GM18519 (cell line): ENCODE results near the gene MAST2.
"Not testable (repeated sequence)": the region's sequence is repeated elsewhere in the genome, so short reads cannot be mapped to it uniquely, and the experiment has no call there.

ENCODE experiments used
- ATAC-seq: cut with Tn5 transposase; IDR thresholded peaks from one replicate; pipeline ENCODE4 v1.9.1; 2021; ENCODE audit warnings: mild to moderate bottlenecking, moderate library complexity; ENCODE audit not compliant: unreplicated experiment, low FRiP score

The MAST2 gene

DNA sequence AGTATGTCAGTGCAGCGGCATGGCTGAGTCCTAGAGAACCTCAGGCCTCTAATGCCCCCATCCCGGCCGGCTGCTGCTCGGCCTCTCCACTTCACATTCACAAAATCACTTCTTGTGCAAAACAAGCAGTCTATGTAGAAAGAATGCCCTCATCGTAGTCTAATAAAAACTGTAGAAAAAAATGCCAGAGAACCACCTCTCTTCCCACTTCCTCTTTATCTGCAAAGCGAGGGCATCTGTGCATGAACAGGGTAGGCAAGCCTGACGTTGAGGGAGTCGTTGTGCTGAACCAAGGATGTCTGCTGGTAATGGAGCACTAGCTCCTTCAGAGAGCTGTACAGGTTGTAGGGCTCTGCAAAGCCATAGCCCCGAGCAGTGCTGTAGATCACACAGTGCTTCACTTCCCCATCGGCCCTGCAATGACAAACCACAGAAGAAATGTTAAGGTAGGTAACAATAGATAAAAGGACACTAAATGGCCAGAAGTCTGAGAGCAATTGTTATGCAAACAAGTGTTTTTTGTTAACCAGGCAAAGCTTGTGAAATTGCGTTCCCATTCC lies 240.1 kb downstream of the MAST2 start:
- peak; percentile 88 for ATAC-seq

DNA sequence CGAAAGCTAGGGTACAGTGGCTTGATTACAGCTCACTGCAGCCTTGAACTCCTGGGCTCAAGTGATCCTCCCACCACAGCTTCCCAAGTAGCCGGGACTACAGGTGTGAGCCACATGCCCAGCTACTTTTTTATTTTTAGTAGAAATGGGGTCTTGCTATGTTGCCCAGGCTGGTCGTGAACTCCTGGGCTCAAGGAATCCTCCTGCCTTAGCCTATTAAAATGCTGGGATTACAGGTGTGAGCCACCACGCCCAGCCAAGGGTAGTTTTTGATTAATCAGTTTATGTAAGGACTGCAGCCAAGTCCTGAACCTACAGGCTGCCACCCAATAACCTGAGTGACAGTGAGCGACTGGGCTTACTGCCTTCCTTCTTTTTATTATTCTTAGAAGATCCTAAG lies 240.7 kb downstream of the MAST2 start:
- ATAC-seq: no peak

DNA sequence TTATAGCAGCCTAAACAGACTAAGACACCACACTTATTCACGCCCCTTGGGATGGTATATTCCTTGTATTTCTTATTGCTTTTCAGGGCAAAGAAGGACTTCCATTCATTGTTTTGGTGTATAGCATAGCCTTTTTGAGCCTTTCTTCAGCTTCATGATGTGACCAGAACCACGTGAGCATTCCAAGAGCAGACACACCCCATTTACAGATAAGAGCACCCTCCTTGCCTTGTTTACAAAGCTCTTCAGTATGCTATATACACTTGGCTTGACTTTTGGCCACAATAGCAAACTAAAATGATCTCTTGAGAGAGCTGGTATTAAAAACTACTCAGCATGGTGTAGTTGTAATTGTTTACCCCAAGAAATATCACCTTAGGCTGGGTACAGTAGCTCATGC lies 250.3 kb downstream of the MAST2 start:
- ATAC-seq: no peak

DNA sequence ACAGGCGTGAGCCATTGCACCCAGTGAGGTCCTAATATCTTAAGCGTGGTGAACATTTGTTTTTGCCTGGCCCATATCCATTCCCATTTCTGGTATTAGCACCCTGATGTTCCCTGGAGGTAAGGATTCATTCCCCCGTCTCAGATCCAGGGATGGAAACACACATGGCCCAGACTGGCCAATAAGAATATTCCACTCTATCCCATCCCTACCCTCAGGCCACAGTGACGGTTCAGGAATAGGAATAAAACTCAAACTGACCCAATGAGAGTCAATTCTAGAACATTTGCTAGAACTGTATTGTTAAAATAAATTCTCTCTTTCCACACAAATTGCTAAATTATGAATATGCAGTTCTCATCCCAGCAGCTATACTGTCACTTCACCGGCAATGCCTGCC lies 252.9 kb downstream of the MAST2 start:
- ATAC-seq: no peak

DNA sequence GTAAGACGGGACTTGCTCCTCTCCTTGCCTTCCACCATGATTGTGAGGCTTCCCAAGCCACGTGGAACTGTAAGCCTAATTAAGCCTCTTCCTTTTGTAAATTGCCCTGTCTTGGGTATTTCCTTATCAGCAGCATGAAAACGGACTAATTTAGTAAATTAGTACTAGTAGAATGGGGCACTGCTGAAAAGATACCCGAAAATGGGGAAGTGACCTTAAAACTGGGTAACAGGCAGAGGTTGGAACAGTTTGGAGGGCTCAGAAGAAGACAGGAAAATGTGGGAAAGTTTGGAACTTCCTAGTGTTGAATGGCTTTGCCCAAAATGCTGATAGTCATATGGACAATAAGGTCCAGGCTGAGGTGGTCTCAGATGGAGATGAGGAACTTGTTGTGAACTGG lies 253.8 kb downstream of the MAST2 start:
- ATAC-seq: not testable (repeated sequence)

DNA sequence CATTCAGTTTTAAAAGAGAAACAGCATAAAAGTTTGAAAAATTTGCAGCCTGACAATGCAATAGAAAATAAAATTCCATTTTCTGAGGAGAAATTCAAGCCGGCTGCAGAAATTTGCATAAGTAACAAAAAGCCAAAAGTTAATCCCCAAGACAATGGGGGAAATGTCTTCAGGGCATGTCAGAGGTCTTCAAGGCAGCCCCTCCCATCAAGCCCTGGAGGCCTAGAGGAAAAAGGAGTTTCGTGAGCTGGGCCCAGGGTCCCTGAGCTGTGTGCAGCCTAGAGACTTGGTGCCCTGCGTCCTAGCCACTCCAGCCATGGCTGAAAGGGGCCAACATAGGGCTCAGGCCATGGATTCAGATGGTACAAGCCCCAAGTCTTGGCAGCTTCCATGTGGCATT lies 254.4 kb downstream of the MAST2 start:
- ATAC-seq: no peak

DNA sequence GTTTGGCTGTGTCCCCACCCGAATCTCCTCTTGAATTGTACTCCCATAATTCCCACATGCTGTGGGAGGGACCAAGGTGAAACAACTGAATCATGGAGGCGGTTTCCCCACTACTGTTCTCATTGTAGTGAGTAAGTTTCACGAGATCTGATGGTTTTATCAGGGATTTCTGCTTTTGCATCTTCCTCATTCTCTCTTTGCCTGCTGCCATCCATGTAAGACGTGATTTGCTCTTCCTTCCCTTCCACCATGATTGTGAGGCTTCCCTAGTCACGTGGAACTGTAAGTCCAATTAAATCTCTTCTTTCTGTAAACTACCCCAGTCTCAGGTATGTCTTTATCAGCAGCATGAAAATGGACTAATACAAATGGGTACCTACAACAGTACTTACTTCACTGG lies 255.5 kb downstream of the MAST2 start:
- no peak for ATAC-seq

DNA sequence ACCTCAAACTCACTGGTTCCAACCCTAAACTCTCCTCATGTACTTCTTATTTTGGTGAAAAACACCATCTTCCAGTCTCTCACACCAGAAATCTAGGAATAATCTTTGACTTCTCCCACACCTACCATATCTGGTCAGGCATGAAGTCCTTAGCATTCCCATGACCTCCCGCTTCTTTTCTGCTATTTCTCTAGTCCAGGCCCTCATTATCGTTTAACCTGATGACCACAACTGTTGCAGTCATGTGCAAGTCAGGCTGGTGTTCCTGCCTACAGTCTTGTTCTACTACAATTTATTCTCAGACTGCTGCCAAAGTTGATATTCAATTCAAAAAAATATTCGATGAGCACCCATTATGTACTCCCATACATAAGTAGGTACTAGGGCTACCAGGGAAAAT lies 257.7 kb downstream of the MAST2 start:
- no peak for ATAC-seq

DNA sequence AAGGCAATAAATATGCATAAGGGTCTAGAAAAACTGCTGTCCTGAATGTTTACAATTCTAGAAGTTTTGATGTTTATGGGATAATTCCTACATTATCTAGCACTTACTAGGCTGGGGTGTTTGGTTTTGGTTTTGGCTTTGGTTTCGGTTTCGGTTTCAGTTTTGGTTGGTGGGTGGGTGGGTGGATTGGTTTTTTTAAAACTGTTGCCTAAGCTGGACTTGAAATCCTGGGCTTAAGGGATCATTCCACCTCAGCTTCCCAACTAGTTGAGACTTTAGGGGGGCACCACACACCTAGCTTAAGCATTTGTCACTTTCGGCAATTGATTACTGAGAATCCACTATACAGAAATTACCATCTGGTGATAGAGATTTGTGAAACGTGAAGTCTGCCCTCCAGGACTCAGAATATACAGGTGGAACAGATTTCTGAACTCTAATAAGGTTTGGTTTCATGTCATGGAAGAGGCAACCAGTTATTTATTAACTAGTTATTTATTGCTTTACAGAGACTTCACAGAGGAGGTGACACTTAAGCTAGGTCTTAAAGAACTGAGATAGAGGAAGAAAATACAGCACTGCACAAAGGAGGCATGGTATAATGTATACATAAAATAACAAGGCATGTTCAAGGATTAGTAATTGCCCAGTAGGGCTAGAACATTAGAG lies 259.4 kb downstream of the MAST2 start:
- ATAC-seq: no peak

DNA sequence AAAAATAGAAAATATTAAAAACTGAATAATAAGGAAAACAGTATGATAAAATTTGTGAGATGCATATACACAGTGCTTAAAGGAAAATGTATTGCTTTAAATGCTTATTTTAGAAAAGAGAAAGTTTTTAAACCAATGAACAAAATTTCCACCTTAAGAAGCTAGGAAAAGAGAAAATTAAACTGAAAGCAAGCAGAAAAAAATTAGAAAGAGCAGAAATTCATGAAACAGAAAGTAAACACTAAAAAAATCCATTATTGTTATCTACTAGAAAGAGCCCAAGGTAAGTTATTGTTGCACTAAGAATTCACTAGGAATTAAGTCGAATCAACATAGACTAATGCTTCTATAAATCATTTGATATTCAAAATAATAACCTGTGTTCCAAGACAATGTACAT lies 261.3 kb downstream of the MAST2 start:
- no peak for ATAC-seq

DNA sequence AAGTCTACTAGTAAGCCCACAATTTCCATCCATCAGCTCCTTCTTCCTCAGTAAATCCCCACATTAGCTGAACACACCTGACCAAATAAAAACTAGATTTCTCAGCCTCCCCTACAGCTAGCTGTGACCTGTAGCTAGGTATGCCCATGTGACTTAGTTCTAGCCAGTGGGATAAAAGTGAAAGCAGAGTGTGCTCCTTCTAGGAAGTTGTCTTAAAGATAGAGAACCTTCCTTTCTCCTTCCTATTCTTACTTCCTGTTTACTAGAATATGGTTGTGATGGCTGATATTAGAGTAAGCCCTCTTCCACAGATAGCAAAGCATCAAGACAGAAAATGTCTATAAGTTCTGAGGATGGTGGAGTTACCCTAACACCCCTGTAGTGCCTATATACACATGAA lies 262.0 kb downstream of the MAST2 start:
- ATAC-seq: no peak

DNA sequence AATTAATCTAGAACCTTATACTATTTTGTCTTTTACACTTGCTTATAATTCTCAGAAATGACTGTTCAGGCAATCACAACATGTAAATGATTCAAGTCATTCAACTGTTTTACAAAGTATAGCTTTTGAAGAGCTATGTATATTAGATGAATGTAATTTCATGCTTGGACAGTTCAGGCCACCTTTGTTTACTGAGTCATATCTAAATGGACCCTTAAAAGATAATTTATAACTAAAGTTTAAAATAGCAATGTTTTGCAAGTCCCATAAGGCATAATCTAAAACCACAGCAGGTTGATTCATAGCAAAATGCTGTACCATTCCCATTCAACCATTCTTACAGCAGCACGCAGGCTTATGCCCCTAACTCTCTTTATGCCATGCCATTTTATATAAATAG lies 264.2 kb downstream of the MAST2 start:
- ATAC-seq: no peak

DNA sequence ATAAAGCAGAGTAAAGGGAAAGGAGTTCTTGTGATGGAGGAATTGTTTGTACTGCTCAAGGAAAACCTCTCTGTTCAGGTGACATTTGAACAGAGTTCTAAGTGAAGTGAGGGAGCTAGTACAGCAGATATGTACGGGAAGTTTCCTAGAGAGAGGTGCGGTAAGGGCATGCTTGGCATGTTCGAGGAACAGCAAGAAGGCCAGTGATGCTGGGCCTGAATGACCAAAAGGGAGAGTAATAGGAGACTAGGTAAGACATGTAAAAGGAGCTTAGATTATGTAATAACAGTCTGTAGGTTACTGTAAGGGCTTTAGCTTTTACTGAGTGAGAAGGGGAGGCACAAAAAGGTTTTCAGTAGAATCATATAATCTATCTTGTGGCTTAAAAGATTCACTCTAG lies 265.1 kb downstream of the MAST2 start:
- ATAC-seq: no peak

DNA sequence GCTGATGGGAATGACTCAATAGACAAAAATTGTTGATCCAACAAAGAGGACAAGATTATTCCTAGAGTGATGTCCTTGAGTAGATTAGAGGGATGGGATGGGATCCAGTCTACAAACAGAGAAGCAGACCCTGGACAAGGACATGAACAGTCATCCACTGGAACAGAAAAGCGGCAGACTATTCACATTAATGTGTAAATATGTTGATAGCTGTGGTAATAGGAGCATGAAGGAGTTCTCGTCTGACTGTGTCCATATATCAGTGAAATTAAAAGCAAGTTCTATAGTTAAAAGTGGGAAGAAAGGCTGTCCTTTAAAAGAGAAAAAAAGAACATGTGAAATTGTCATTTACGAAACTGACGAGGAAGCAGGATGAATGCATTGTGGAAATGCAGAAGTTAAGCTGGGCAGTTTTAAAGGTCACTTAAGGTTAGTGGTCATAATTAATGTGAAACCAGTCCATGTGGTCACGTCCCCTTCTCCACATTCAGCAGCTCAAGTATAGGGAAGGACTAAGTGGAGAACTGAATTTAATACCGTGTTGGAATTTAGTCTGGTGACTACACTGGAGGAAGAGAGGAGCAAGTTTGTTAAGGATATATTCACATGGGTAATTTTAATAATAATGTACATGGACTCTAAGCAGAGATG lies 266.9 kb downstream of the MAST2 start:
- no peak for ATAC-seq

DNA sequence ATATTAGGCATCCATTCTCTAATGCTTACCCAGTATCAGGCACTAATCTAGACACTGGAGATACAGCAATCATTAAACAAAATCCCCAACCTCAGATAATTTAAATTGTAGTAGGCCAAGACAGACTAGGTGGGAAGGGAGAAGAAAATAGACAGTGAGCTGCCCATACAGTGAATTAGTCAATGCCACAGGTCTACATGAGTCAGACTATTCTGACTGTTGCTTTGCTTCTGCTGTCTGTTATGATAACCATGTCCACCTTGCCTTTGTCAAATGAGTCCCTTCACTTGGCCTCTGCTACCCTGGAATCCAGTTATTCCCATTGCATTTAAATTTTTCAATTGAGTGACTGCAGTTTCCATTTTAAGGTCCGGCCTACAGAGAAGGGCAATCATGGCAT lies 269.6 kb downstream of the MAST2 start:
- ATAC-seq: no peak

DNA sequence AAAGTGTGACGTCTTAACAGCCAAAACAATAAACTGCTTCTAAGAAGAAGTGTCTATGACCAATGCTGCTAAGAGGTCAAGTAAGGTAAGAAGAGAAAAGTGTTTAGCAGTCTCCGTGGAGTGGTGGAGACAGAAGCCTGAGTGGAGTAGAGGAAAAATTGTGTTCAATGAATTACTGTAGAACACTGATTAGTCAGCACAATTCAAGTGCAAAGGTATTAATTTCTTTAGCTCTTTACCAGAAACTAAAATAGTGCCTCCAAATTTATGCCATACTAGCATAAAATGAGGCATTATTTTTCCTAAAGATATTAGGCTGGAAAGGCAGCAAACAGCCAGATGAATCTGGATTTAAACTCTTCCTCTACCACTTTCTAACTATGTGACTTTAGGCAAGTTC lies 272.9 kb downstream of the MAST2 start:
- no peak for ATAC-seq

DNA sequence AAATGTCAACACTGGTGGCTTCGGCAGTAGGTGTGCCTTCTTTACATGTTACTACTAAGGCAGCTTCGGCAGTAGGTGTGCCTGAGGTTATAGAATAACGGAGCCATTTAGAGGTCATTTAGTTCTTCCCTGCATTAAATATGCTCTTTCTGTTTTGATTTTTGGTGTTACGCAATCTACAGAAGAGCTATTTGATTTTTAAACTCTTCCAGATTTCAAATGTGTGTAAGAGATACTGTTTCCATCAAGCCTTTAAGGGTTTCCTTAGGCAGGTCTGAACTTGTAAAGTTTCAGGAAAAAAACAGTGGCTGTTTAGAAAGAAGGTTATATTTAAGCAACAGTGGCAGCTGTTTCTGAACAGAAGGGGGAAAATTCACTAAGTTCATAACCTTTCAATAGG lies 274.2 kb downstream of the MAST2 start:
- ATAC-seq: no peak

DNA sequence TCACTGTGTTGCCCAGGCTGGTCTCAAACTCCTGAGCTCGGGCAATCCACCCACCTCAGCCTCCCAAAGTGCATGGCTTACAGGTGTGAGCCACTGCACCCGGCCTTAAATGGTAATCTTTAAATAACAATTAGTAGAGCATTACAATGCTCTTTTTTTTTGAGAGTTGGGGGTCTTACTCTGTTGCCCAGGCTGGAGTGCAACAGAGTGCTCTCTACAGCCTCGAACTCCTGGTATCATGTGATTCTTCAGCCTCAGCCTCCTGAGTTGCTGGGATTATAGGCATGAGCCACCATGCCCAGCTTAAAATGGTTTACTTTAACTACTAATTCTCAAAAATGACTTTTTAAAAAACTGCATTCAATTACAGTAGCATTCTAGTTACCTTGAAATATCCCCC lies 276.8 kb downstream of the MAST2 start:
- ATAC-seq: no peak

DNA sequence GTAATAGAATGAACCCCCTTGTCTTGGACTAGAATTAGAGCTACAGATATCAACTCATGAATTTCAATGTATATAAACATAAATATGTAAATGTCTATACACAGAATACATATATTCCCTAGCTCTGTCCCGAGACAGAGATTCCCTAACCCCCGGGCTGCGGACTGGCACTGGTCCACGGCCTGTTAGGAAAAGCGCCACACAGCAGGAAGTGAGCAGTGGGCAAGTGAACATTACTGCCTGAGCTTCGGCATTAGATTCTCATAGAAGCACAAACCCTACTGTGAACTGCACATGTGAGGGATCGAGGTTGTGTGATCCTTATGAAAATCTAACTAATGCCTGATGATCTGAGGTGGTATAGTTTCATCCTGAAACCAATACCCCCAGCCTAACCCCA lies 277.8 kb downstream of the MAST2 start:
- ATAC-seq: no peak

DNA sequence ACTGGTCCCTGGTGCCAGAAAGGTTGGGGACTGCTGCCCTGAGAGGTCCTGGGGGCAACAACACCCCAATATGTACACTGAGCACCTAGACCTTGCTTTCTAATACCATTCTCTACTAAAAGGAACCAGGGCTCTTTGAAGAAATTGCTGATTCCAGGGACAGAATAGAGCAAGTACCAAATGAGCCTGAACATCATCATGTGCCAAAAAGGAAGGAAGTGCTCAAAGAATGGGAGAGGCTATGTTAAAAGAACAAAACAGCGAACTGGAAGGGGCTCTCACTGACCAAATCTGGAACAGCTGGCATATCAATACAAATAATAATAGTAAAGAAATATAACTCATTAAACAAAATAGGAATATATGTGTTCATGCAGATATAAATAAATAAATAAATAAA lies 278.2 kb downstream of the MAST2 start:
- ATAC-seq: no peak

DNA sequence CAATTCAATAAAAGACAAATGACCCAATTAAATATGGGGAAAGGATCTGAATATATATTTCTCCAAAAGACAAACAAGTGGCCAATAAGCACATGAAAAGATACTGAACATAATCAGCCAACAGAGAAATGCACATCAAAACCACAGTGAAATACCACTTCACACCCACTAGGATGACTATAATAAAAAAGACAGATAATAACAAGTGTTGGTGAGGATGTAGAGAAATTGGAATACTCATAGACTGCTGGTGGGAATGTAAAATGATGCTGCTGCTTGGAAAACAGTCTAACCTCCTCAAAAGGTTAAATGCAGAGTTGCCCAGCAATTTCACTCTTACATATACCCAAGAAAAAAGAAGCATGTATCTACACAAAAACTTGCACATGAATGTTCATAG lies 280.2 kb downstream of the MAST2 start:
- ATAC-seq: no peak
